Measurements from ENCODE around the gene EVPL. TPM values are rescaled to one million over a fixed set of nuclear protein-coding genes. Genes with fewer than 3 reads are reported as not detected.

The EVPL gene
- total RNA-seq, 1 donor from 2014 or later = 24.8 TPM

DNA sequence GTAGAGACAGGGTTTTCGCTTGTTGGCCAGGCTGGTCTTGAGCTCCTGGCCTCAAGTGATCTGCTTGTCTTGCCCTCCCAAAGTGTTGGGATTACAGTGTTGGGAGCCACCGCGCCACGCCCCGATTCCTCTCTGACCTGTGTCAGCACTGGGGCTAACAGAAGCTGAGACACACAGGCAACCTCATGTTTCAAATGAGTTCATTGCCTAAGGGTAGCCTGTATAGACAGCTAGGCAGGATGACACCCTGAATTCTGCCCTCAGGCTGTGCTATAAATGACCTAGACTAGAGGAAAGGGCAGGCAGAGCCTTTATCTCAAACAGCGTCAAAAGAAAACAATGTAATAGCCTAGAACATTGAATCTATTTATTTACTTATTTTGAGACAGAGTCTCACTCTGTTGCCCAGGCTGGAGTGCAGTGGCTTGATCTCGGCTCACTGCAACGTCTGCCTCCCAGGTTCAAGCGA is 28.7 kb downstream of the EVPL start:
- no peak for DNase-seq (ENCODE audit: low read depth)
- TF ChIP-seq, protein P1, sequence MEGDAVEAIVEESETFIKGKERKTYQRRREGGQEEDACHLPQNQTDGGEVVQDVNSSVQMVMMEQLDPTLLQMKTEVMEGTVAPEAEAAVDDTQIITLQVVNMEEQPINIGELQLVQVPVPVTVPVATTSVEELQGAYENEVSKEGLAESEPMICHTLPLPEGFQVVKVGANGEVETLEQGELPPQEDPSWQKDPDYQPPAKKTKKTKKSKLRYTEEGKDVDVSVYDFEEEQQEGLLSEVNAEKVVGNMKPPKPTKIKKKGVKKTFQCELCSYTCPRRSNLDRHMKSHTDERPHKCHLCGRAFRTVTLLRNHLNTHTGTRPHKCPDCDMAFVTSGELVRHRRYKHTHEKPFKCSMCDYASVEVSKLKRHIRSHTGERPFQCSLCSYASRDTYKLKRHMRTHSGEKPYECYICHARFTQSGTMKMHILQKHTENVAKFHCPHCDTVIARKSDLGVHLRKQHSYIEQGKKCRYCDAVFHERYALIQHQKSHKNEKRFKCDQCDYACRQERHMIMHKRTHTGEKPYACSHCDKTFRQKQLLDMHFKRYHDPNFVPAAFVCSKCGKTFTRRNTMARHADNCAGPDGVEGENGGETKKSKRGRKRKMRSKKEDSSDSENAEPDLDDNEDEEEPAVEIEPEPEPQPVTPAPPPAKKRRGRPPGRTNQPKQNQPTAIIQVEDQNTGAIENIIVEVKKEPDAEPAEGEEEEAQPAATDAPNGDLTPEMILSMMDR (conservative IDR thresholded peaks at IDR 0.05; ENCODE audit: low read depth, low read length) = no peak
- H3K4me3 ChIP-seq (ENCODE audit: low read depth, low read length) = no peak overlapping the region

DNA sequence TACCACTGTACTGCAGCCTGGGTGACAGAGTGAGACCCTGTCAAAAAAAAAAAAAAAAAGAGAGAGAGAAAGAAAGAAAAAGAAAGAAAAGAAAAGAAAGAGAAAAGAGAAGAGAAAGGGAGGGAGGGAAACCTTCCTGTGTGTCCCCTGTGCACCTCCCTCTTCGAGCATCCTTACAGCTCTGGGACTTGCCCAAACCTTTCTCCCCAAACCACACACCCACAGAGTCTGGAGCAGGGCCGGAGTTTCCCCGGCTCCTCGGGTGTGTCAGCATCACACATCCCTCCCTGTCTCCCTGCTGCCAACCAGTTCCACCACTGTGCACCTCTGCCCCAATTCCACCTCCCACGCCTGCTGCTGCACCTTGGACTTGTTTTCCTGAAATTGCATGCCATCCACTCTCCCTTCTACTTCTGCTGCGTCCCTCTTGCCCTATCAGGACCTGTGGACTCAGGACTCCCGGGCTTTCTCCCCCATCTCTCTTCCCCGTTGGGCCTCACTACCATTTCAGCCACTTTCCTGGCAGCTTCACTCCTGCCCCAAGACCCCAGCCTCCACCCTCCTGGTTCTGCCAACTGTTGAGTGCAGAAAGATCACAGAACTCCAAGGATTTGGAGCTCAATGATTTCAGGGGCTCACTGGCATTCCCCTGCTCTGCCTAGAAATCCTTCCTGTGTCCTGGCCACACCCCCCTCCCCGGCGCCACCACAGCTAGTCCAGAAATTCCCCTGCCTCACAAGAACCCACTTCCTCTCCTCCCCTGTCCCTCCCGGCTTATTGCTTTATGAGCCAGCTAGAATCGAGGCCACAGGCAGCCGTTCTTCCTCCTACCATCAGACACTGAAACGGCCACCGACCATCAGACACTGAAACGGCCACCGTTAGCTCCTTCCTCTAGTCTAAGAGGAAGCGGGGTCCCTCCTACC is 30.2 kb downstream of the EVPL start:
- TF ChIP-seq, protein P1 (conservative IDR thresholded peaks at IDR 0.05; ENCODE audit: low read depth, low read length) = no peak
- no peak overlapping the region for H3K4me3 ChIP-seq (ENCODE audit: low read depth, low read length)
- DNase-seq (ENCODE audit: low read depth) = no peak

- no peak overlapping the region for H3K4me3 ChIP-seq (ENCODE audit: low read depth, low read length)
- no peak for DNase-seq (ENCODE audit: low read depth)
- TF ChIP-seq, protein P1 (conservative IDR thresholded peaks at IDR 0.05; ENCODE audit: low read depth, low read length) = no peak
Observed at GRCh38 chr17:75995385-75995925, 31.7 kb downstream of the EVPL start.

- TF ChIP-seq, protein P1 (conservative IDR thresholded peaks at IDR 0.05; ENCODE audit: low read depth, low read length) = no peak
- no peak overlapping the region for H3K4me3 ChIP-seq (ENCODE audit: low read depth, low read length)
- DNase-seq (ENCODE audit: low read depth) = no peak
Observed at GRCh38 chr17:75994802-75995370, 32.2 kb downstream of the EVPL start.

- no peak overlapping the region for H3K4me3 ChIP-seq (ENCODE audit: low read depth, low read length)
- DNase-seq (ENCODE audit: low read depth) = no peak
- TF ChIP-seq, protein P1 (conservative IDR thresholded peaks at IDR 0.05; ENCODE audit: low read depth, low read length) = no peak
Observed at GRCh38 chr17:75991396-75991795, 35.7 kb downstream of the EVPL start.

- DNase-seq (ENCODE audit: low read depth) = no peak
- no peak overlapping the region for H3K4me3 ChIP-seq (ENCODE audit: low read depth, low read length)
- TF ChIP-seq, protein P1 (conservative IDR thresholded peaks at IDR 0.05; ENCODE audit: low read depth, low read length) = no peak
Observed at GRCh38 chr17:75987041-75987440, 40.1 kb downstream of the EVPL start.

Measured in epithelial cell of proximal tubule (primary cell).